Psoas muscle (tissue), 8 donors: ENCODE data around the gene ARMC3. TPM values are rescaled to one million over a fixed set of nuclear protein-coding genes. Genes with fewer than 3 reads are reported as not detected.
A peak's percentile ranks its signal among the peaks of the same experiment; 100 is the strongest.

ENCODE experiments used
- ATAC-seq, 4 donors: fragments of 200-7000 bp; cut with Tn5 transposase; one replicate each; pipeline ENCODE4 v1.9.1; 2020; ENCODE audit warnings: moderate library complexity in 3 of 4, mild to moderate bottlenecking in 2 of 4
- DNase-seq, 2 donors: peaks; one replicate each; pipeline ENCODE4 v3.0.0-alpha.2; 2020
- H3K27ac ChIP-seq: fragments of 200-600 bp; one replicate; pipeline ENCODE4 v1.8.0; 2022
- H3K27me3 ChIP-seq, 3 donors: fragments of 200-600 bp in 1 of 3; one replicate each; pipeline versions ENCODE4 v1.6.1 to v1.8.0; 2013 to 2022; ENCODE audit warnings: low read length in 2 of 3, mild to moderate bottlenecking in 2 of 3, moderate library complexity in 1 of 3; ENCODE audit not compliant: insufficient read depth in 3 of 3
- H3K36me3 ChIP-seq, 2 donors: fragments of 200-600 bp in 1 of 2; one replicate each; pipeline versions ENCODE4 v1.6.1 to v1.8.0; 2013 to 2022; ENCODE audit warnings: low read depth in 1 of 2, mild to moderate bottlenecking in 1 of 2, moderate library complexity in 1 of 2; ENCODE audit not compliant: insufficient read depth in 1 of 2
- H3K4me1 ChIP-seq: fragments of 200-600 bp; one replicate; pipeline ENCODE4 v1.8.0; 2022
- H3K4me3 ChIP-seq: fragments of 200-600 bp; one replicate; pipeline ENCODE4 v1.8.0; 2022; ENCODE audit warnings: mild to moderate bottlenecking
- H3K9me3 ChIP-seq: fragments of 200-600 bp; one replicate; pipeline ENCODE4 v1.8.0; 2022
- WGBS, 3 donors: extraction: QIAGEN DNeasy Blood & Tissue Kit; methylation state at CpG; one replicate each; pipeline versions ENCODE4 v1.1.6 to v1.1.7; 2013; 5-methylcytosine and 5-hydroxymethylcytosine counted together
- intact Hi-C, 2 donors: fragments of 100-400 bp; cut with DNase I; formaldehyde crosslinking; loops; one replicate each; pipeline versions ENCODE4 v1.11.0 to v1.14.2; 2022
- polyA plus RNA-seq, 3 donors: library from polyadenylated mRNA; stranded (reverse); fragments of 200-250 nt; gene quantifications; one replicate each; pipeline ENCODE4 v1.2.3, GENCODE V29; 2013
- total RNA-seq, 4 donors: library from RNA; stranded (reverse); fragmentation: NEBNext Ultra II Directional in 2 of 4; extraction: Animal tissue kit (Norgen Biotek cat#: 25700) in 2 of 4; gene quantifications; one replicate each; pipeline versions ENCODE4 v1.2.1 to v1.2.4, GENCODE V29; 2021 to 2023
- TF ChIP-seq, protein P1 (sequence below): fragments of 200-600 bp; IDR thresholded peaks from one replicate; pipeline ENCODE4 v1.8.0; 2022; ENCODE audit warnings: antibody characterized with exemption
- donor health status: healthy with polysubstance abuse.
- donor health status: DM: no; HTN: no; CAD: no; lungs with moderate emphysema.
- donor health status: Bipolar disorder and iron deficiency.
- donor health status: healthy.
- donor health status: DM: yes; HTN: yes; CAD: no.
- donor health status: DM: no; HTN: no; CAD: no.
- donor health status: DM: no; HTN: no; CAD: no.
- donor health status: DM: yes; HTN: yes; CAD: no.

ARMC3 gene
- total and polyA plus RNA-seq, 7 donors, result not detected

DNA sequence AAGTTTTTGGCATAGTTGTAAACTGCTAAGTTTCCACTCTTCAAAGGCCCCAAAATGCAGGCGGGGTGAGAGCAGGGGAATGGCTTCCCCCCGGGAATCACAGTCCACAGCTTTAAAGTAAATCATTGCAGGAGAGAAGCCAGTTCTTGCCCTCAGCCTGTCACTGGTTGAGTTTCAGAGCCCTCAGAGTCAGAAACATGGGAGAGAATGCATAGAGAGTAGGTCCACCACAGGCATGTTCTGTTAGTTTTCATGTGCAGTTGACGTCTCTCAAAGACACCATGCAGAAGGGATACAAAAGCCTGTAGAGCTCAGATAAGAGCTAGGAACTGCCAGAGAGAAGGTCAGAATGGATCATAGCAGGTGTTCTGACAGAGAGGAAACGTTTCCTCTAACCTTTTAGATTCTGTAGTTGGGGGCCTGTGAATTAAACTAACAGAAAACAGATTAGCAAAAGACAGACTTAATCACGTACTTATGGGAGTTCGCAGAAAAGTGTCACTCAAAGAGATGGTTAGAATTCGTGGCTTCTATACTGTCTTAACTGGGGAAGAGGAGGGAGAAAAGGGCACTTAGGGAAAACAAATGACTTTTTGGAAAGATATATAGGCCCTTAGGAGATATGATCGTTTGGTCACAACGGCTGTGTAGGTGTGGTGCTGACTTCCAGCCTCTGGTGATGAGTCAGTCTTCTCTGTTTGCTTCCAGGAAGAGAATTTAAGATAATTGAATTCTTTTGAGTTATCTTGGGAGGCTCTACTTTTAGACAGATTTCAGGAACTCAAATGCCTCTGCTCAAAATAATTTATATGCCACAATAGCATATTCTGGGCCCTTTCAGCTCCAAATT is 119.6 kb downstream of the ARMC3 start:
- 63 to 66% (median 65%) methylated on average over 9 of the region's 9 CpGs for WGBS, 3 donors
- TF ChIP-seq, protein P1, sequence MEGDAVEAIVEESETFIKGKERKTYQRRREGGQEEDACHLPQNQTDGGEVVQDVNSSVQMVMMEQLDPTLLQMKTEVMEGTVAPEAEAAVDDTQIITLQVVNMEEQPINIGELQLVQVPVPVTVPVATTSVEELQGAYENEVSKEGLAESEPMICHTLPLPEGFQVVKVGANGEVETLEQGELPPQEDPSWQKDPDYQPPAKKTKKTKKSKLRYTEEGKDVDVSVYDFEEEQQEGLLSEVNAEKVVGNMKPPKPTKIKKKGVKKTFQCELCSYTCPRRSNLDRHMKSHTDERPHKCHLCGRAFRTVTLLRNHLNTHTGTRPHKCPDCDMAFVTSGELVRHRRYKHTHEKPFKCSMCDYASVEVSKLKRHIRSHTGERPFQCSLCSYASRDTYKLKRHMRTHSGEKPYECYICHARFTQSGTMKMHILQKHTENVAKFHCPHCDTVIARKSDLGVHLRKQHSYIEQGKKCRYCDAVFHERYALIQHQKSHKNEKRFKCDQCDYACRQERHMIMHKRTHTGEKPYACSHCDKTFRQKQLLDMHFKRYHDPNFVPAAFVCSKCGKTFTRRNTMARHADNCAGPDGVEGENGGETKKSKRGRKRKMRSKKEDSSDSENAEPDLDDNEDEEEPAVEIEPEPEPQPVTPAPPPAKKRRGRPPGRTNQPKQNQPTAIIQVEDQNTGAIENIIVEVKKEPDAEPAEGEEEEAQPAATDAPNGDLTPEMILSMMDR, result no peak
- H3K27me3 ChIP-seq, result no peaks in the 10 kb centered on the region
- no peaks in the 10 kb centered on the region for H3K9me3 ChIP-seq
- ATAC-seq (no peak), DNase-seq (no peak)
- no peaks in the 10 kb centered on the region for H3K4me1 ChIP-seq
- intact Hi-C loops, result no loop called here
- H3K36me3 ChIP-seq, result no peaks in the 10 kb centered on the region
- no peak overlapping the region for H3K27ac ChIP-seq
- no peak overlapping the region for H3K4me3 ChIP-seq

DNA sequence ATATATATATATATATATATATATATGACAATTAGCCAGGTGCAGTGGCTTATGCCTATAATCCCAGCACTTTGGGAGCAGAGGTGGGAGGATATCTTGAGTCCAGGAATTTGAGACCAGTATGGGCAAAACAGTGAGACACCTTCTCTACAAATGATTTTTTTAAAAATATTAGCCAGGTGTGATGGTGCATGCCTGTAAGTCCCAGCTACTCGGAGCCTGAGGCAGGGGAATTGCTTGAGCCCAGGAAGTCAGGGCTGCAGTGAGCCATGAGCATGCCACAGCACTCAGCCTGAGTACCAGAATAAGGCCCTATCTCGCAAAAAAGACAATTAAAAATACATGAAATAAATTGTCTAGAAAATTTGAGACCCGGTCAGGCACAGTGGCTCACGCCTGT is 120.3 kb downstream of the ARMC3 start:
- TF ChIP-seq, protein P1, result no peak
- no peak overlapping the region for H3K4me3 ChIP-seq
- no peak for ATAC-seq
- H3K27ac ChIP-seq, result no peak overlapping the region
- DNase-seq, result no peak
- H3K27me3 ChIP-seq, result no peaks in the 10 kb centered on the region
- no peaks in the 10 kb centered on the region for H3K4me1 ChIP-seq
- intact Hi-C loops, result no loop called here
- H3K9me3 ChIP-seq, result no peaks in the 10 kb centered on the region
- WGBS, 3 donors, result 94 to 97% (median 96%) methylated on average over 4 of the region's 4 CpGs
- H3K36me3 ChIP-seq, result no peaks in the 10 kb centered on the region

- H3K9me3 ChIP-seq, result no peaks in the 10 kb centered on the region
- no peaks in the 10 kb centered on the region for H3K36me3 ChIP-seq
- no peak overlapping the region for H3K27ac ChIP-seq
- H3K4me1 ChIP-seq, result no peaks in the 10 kb centered on the region
- no peak for DNase-seq
- H3K27me3 ChIP-seq, result no peaks in the 10 kb centered on the region
- no peak overlapping the region for H3K4me3 ChIP-seq
- peak in 1 of 4 donors; percentile 17 for ATAC-seq
- TF ChIP-seq, protein P1, result no peak
- WGBS, 3 donors, result 89 to 93% (median 91%) methylated on average over 3 of the region's 3 CpGs
- intact Hi-C loops, result no loop called here
Measured at GRCh38 chr10:23051278-23051677, 123.4 kb downstream of the ARMC3 start.

DNA sequence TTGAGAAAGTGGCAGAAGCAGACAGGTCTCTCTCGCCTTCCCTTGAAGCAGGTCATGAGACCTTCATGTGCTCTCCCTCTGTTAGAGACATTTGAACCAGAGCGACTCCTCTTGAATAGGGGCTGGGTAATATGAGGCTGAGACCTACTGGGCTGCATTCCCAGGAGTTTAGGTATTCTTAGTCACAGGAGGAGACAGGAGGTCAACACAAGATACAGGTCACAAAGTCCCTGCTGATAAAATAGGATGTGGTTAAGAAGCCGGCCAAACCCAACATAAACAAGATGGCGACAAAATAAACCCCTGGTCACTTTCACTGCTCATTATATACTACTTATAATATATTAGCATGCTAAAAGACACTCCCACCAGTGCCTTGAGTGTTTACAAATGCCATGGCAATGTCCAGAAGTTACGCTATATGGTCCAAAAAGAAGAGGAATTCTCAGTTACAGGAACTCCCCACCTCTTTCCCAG is 124.0 kb downstream of the ARMC3 start:
- Histone ChIP-seq H3K4me3 (no peak overlapping the region), H3K9me3 (no peaks in the 10 kb centered on the region), H3K27me3 (no peaks in the 10 kb centered on the region), H3K27ac (no peak overlapping the region), H3K4me1 (no peaks in the 10 kb centered on the region), H3K36me3 (no peaks in the 10 kb centered on the region)
- 47 to 52% (median 48%) methylated on average over 5 of the region's 5 CpGs for WGBS, 3 donors
- intact Hi-C loops, result no loop called here
- DNase-seq, result no peak
- ATAC-seq, result peak in 2 of 4 donors; percentile 23 to 80
- TF ChIP-seq, protein P1, result no peak
